Gastroesophageal sphincter (tissue), 3 donors: Measurements from ENCODE around the gene TPGS1.
"Not testable (repeated sequence)": the region's sequence is repeated elsewhere in the genome, so short reads cannot be mapped to it uniquely, and the experiment has no call there.

Experiments
- CTCF ChIP-seq, 4 experiments: fragments of 200-600 bp in 2 of 4; fragments of 450-650 bp in 2 of 4; sonication (generic) in 1 of 4; IDR thresholded peaks; one replicate each; pipeline ENCODE4 v1.5.1; 2017 to 2019; ENCODE audit warnings: antibody characterized with exemption in 4 of 4, mild to moderate bottlenecking in 2 of 4, moderate library complexity in 2 of 4
- EP300 ChIP-seq: sonication (generic); formaldehyde crosslinking; IDR thresholded peaks from one replicate; pipeline ENCODE4 v1.6.1; 2017; ENCODE audit warnings: antibody characterized with exemption, mild to moderate bottlenecking
- POLR2A ChIP-seq, 2 donors: fragments of 450-650 bp; IDR thresholded peaks; one replicate each; pipeline ENCODE4 v1.6.1; 2017; ENCODE audit warnings: antibody characterized with exemption in 2 of 2, mild to moderate bottlenecking in 2 of 2, moderate library complexity in 1 of 2
- POLR2AphosphoS5 ChIP-seq: sonication (generic); formaldehyde crosslinking; IDR thresholded peaks from one replicate; pipeline ENCODE4 v1.6.1; 2017; ENCODE audit warnings: antibody characterized with exemption

GRCh38 chr19:481100-481499 lies 26.2 kb upstream of the TPGS1 start:
- TF ChIP-seq CTCF (IDR thresholded peaks at IDR 0.05); POLR2A (IDR thresholded peaks at IDR 0.05); EP300; POLR2AphosphoS5: not testable (repeated sequence)
